H1 (cell line): ENCODE data around the gene ITFG2. TPM values are rescaled to one million over a fixed set of nuclear protein-coding genes. Genes with fewer than 3 reads are reported as not detected.

Experiments used
- CTBP2 ChIP-seq: IDR thresholded peaks from 2 replicates; pipeline ENCODE4 v1.7.0; 2011; ENCODE audit warnings: borderline replicate concordance, mild to moderate bottlenecking, moderate library complexity, mixed read lengths, low read length; ENCODE audit not compliant: insufficient read depth, insufficient read length
- GTF2F1 ChIP-seq: IDR thresholded peaks from 2 replicates; pipeline ENCODE4 v1.6.1; 2012; ENCODE audit warnings: low read depth, low read length, improper control_type of control experiment, borderline replicate concordance
- MAFK ChIP-seq: IDR thresholded peaks from 2 replicates; pipeline ENCODE4 v1.6.1; 2012; ENCODE audit warnings: low read depth, mild to moderate bottlenecking, improper control_type of control experiment, low read length
- NANOG ChIP-seq: IDR thresholded peaks from 2 replicates; pipeline ENCODE4 v1.6.1; 2011; ENCODE audit warnings: low read length, low read depth, mild to moderate bottlenecking, inconsistent platforms; ENCODE audit not compliant: insufficient read depth, poor library complexity, severe bottlenecking
- NRF1 ChIP-seq: IDR thresholded peaks from 2 replicates; pipeline ENCODE4 v1.6.1; 2011; ENCODE audit warnings: mild to moderate bottlenecking, low read depth, low read length, improper control_type of control experiment
- SP1 ChIP-seq: IDR thresholded peaks from 2 replicates; pipeline ENCODE4 v1.6.1; 2011; ENCODE audit warnings: low read depth, low read length
- SRF ChIP-seq: IDR thresholded peaks from 2 replicates; pipeline ENCODE4 v1.6.1; 2011; ENCODE audit warnings: mild to moderate bottlenecking, low read depth, low read length, moderate library complexity
- polyA plus RNA-seq, 7 experiments: library from polyadenylated mRNA; depleted of rRNA in 3 of 7; stranded (reverse) in 5 of 7; unstranded in 2 of 7; fragments of >200 nt in 5 of 7; fragments of 200-250 nt in 2 of 7; gene quantifications; 1 replicate in 5 of 7; 2 replicates in 1 of 7; 4 replicates in 1 of 7; pipeline versions ENCODE4 v1.2.1 to v1.2.3, GENCODE V29; 2011 to 2013; ENCODE audit warnings: missing spikeins in 2 of 7, mixed read lengths in 2 of 7
- total RNA-seq: library from RNA; stranded (reverse); fragmentation: NEBNext Ultra II Directional; extraction: Animal tissue kit (Norgen Biotek cat#: 25700); gene quantifications from 2 replicates; pipeline ENCODE4 v1.2.1, GENCODE V29; 2021
- TF ChIP-seq, protein P1 (sequence below): IDR thresholded peaks from 2 replicates; pipeline ENCODE4 v1.6.1; 2012; ENCODE audit warnings: low read length, inconsistent platforms

ITFG2 gene
- total and polyA plus RNA-seq, 2 of the 8 experiments (the other 6 are each of a cell fraction or from before 2014, with no cell fraction given) = 15.0 to 22.9 TPM

DNA sequence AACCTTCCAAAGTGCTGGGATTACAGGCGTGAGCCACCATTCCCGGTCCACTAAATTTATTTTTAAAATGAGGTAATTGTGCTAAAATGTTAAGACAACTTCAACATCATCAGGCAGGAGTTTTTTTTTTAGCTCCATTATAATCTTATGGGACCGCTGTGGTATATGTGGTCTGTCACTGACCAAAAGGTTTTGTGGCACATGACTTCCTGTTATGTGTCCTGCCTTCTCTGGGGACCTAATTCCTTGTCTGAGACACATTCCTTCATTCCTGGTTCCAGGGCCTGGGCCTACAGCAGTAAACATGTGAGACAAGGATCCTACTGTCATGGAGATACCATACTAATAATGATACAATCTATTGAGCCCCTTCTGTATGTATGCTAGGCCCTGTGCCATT lies 39.5 kb downstream of the ITFG2 start (continued):
- TF ChIP-seq, protein P1, sequence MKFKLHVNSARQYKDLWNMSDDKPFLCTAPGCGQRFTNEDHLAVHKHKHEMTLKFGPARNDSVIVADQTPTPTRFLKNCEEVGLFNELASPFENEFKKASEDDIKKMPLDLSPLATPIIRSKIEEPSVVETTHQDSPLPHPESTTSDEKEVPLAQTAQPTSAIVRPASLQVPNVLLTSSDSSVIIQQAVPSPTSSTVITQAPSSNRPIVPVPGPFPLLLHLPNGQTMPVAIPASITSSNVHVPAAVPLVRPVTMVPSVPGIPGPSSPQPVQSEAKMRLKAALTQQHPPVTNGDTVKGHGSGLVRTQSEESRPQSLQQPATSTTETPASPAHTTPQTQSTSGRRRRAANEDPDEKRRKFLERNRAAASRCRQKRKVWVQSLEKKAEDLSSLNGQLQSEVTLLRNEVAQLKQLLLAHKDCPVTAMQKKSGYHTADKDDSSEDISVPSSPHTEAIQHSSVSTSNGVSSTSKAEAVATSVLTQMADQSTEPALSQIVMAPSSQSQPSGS = no peak
- TF ChIP-seq GTF2F1 (no peak), MAFK (no peak), SP1 (no peak), NRF1 (no peak), CTBP2 (no peak), SRF (no peak), NANOG (no peak)
